Measurements from ENCODE around the gene RAB8A. TPM values are rescaled to one million over a fixed set of nuclear protein-coding genes. Genes with fewer than 3 reads are reported as not detected.
A peak's percentile ranks its signal among the peaks of the same experiment; 100 is the strongest.

The RAB8A gene
- total RNA-seq, 1 experiment from 2014 or later, result 108 TPM

DNA sequence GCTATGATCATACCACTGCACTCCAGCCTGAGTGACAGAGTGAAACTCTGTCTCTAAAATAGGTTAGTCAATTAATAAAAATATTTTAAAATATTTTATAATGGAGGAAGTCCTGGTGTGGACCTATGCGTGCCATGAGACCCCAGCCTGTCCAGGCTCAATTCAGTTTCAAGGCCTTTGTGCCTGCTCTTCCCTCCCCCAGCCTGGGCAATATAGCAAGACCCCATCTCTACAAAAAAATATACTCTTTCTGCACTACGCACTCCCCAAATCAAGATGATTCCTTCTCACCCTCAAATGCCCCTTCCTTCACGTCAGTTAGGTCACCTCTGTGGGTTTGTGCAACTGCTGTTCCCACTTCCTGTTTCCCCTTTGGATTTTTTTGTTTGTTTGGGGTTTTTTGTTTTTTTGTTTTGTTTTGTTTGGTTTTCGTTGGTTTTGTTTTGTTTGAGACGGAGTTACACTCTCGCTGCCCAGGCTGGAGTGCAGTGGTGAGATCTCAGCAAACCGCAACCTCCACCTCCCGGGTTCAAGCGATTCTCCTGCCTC lies 30.4 kb downstream of the RAB8A start:
- no peaks in the 10 kb centered on the region for H3K9me3 Mint-ChIP-seq (ENCODE audit: unreplicated experiment)
- H3K36me3 Mint-ChIP-seq (ENCODE audit: insufficient read depth, unreplicated experiment), result peaks cover 5% of the 10 kb centered on the region
- no peak overlapping the region for H3K27ac Mint-ChIP-seq (ENCODE audit: unreplicated experiment)
- Histone ChIP-seq H3K27me3 (replicated peaks; ENCODE audit: control insufficient read depth, insufficient read depth, low read length) (no peaks in the 10 kb centered on the region), H3K4me3 (ENCODE audit: low read depth, low read length) (no peak overlapping the region), H3K36me3 (ENCODE audit: control insufficient read depth, insufficient read depth, low read length) (no peaks in the 10 kb centered on the region), H3K4me1 (peaks cover 5% of the 10 kb centered on the region; the same call in 1 of the 2 replicates), H3K9me3 (no peaks in the 10 kb centered on the region)
- BruUV-seq (replicated peaks), result no TSS peak
- intact Hi-C loops (cut with micrococcal nuclease; ENCODE audit: unreplicated experiment), result no loop called here
- DNase-seq, result no peak
- CTCF ChIA-PET, result no interaction called here
- H3K27me3 Mint-ChIP-seq (ENCODE audit: insufficient read depth, unreplicated experiment), result no peaks in the 10 kb centered on the region
- no peak overlapping the region for H3K4me3 Mint-ChIP-seq (ENCODE audit: unreplicated experiment)
- POLR2A ChIA-PET, result no interaction called here
- TF ChIP-seq, protein P1, sequence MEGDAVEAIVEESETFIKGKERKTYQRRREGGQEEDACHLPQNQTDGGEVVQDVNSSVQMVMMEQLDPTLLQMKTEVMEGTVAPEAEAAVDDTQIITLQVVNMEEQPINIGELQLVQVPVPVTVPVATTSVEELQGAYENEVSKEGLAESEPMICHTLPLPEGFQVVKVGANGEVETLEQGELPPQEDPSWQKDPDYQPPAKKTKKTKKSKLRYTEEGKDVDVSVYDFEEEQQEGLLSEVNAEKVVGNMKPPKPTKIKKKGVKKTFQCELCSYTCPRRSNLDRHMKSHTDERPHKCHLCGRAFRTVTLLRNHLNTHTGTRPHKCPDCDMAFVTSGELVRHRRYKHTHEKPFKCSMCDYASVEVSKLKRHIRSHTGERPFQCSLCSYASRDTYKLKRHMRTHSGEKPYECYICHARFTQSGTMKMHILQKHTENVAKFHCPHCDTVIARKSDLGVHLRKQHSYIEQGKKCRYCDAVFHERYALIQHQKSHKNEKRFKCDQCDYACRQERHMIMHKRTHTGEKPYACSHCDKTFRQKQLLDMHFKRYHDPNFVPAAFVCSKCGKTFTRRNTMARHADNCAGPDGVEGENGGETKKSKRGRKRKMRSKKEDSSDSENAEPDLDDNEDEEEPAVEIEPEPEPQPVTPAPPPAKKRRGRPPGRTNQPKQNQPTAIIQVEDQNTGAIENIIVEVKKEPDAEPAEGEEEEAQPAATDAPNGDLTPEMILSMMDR (IDR thresholded peaks at IDR 0.05; ENCODE audit: insufficient read depth in 1 of 2, low read depth in 1 of 2, low read length in 1 of 2, severe bottlenecking in 1 of 2, unreplicated experiment in 1 of 2), result no peak
- peaks cover 14% of the 10 kb centered on the region for H3K4me1 Mint-ChIP-seq (ENCODE audit: low read depth, unreplicated experiment)

DNA sequence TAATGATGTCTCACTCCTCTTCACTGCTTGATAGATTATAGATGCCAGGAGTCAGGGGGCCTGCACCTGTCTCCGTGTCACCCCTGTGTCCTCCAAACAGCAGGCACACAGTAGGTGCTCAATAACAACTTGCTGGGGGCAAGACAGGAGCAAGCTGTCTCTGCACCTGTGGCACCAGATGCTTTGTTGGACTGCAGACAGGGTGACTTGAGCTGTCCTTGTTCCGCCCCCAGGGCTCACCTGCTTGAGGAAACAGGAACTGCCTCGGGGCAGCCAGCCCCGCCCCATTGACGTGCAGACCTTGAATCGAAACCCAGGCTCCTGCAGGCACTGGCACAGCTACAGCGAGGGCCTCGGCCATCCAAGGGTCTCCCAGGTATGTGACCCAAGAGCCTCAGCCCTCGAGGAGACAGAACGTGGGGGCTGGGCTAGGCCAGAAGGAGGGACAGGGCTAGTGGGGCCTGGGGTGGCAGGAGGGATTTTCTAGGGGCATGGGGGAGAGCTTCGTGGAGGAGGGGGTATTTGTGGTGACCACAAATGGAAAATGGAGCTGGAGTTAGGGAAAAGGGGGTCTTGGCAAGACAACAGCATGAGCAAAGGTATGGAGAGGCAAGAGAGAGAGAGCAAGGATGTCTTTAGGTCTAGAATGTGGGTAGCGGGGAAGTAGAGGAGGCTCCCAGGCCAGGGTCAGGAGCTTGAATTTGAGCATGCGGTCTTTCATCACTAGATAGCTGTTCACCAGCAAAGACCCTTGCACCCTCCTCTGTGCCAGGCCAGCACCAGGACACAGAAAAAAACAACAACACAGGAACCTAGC lies 31.9 kb downstream of the RAB8A start, which contains the start of gene HSH2D:
Gene HSH2D (plus strand): TSS at position 287 of the 817 bp plus-strand sequence. CDS start 5,066 bp downstream, outside the sequence.
- ChIA-PET POLR2A (interaction anchor here (0.9 kb wide), 1 partner anchor 42 kb away, joined by 14 read pairs; the partner anchor contains the start of gene FAM32A), CTCF (no interaction called here)
- Histone ChIP-seq H3K4me1 (peaks cover 5% of the 10 kb centered on the region; the same call in 1 of the 2 replicates), H3K4me3 (ENCODE audit: low read depth, low read length) (no peak within 1 kb of the TSS), H3K27me3 (replicated peaks; ENCODE audit: control insufficient read depth, insufficient read depth, low read length) (no peaks in the 10 kb centered on the region), H3K36me3 (ENCODE audit: control insufficient read depth, insufficient read depth, low read length) (no peaks in the 10 kb centered on the region), H3K9me3 (no peaks in the 10 kb centered on the region)
- DNase-seq, result peak; percentile 41 to 73
- Mint-ChIP-seq H3K36me3 (ENCODE audit: insufficient read depth, unreplicated experiment) (peaks cover 5% of the 10 kb centered on the region), H3K27me3 (ENCODE audit: insufficient read depth, unreplicated experiment) (no peaks in the 10 kb centered on the region), H3K27ac (ENCODE audit: unreplicated experiment) (peak within 1 kb of the TSS; percentile 28), H3K4me3 (ENCODE audit: unreplicated experiment) (no peak within 1 kb of the TSS), H3K9me3 (ENCODE audit: unreplicated experiment) (no peaks in the 10 kb centered on the region), H3K4me1 (ENCODE audit: low read depth, unreplicated experiment) (peaks cover 14% of the 10 kb centered on the region)
- intact Hi-C loops (cut with micrococcal nuclease; ENCODE audit: unreplicated experiment), result no loop called here
- no TSS peak for BruUV-seq (replicated peaks)
- TF ChIP-seq, protein P1 (IDR thresholded peaks at IDR 0.05; ENCODE audit: insufficient read depth in 1 of 2, low read depth in 1 of 2, low read length in 1 of 2, severe bottlenecking in 1 of 2, unreplicated experiment in 1 of 2), result no peak

DNA sequence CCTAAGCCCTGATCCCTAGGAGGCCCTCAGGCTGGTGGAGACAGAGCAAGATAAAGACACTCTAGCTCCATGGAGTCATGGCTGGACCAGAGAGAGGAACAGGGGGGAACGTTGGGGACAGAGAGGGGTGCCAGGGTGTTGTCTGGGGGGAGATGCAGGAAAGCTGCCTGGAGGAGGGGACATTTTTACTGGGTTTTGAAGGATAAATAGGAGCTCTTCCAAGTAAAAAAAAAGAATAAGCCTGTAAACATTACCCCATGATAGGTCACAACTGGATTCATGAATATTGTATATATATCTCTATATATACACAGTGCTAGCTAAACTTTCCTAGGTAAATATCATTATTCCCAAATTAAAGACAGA lies 32.5 kb downstream of the RAB8A start:
- ChIA-PET POLR2A (interaction anchor here (0.7 to 0.9 kb wide), 2 partner anchors 41 to 70 kb away, joined by 6 to 14 read pairs; partner anchors contain the start of gene FAM32A), CTCF (no interaction called here)
- H3K27ac Mint-ChIP-seq (ENCODE audit: unreplicated experiment), result no peak overlapping the region
- Histone ChIP-seq H3K27me3 (replicated peaks; ENCODE audit: control insufficient read depth, insufficient read depth, low read length) (no peaks in the 10 kb centered on the region), H3K4me3 (ENCODE audit: low read depth, low read length) (no peak overlapping the region), H3K4me1 (peaks cover 5% of the 10 kb centered on the region; the same call in 1 of the 2 replicates), H3K9me3 (no peaks in the 10 kb centered on the region), H3K36me3 (ENCODE audit: control insufficient read depth, insufficient read depth, low read length) (no peaks in the 10 kb centered on the region)
- TF ChIP-seq, protein P1 (IDR thresholded peaks at IDR 0.05; ENCODE audit: insufficient read depth in 1 of 2, low read depth in 1 of 2, low read length in 1 of 2, severe bottlenecking in 1 of 2, unreplicated experiment in 1 of 2), result no peak
- intact Hi-C loops (cut with micrococcal nuclease; ENCODE audit: unreplicated experiment), result no loop called here
- no peak overlapping the region for H3K4me3 Mint-ChIP-seq (ENCODE audit: unreplicated experiment)
- no TSS peak for BruUV-seq (replicated peaks)
- H3K9me3 Mint-ChIP-seq (ENCODE audit: unreplicated experiment), result no peaks in the 10 kb centered on the region
- peaks cover 5% of the 10 kb centered on the region for H3K36me3 Mint-ChIP-seq (ENCODE audit: insufficient read depth, unreplicated experiment)
- H3K4me1 Mint-ChIP-seq (ENCODE audit: low read depth, unreplicated experiment), result peaks cover 14% of the 10 kb centered on the region
- no peak for DNase-seq
- no peaks in the 10 kb centered on the region for H3K27me3 Mint-ChIP-seq (ENCODE audit: insufficient read depth, unreplicated experiment)
